NCI-H510A treated with DMSO at 0.1 percent for 48 hours (cell line): ENCODE measurements around the gene YTHDC2.
"Not testable (repeated sequence)": the region's sequence is repeated elsewhere in the genome, so short reads cannot be mapped to it uniquely, and the experiment has no call there.

Experiments
- DNase-seq: peaks from one replicate; lab custom pipeline; 2025; lab: John Stamatoyannopoulos, UW

Gene YTHDC2

DNA sequence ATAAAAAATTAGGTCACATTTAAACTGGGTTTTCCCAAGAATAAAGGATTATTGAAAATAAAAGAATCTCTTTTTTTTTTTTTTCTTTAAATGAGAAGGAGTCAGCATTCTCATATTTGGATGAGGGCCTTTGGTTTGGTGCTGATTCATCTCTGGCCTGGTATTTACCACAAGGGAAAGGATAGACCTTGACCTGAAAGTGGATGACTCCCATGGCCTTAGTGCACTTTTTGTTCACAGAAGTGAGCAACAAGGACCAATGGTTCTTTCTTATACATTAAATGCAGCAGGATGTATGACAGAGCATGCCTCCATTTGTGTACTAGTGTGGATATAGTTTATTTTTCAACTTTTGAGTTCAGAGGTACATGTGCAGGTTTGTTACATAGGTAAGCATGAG, 6.9 kb downstream of the YTHDC2 start:
- no peak for DNase-seq

DNA sequence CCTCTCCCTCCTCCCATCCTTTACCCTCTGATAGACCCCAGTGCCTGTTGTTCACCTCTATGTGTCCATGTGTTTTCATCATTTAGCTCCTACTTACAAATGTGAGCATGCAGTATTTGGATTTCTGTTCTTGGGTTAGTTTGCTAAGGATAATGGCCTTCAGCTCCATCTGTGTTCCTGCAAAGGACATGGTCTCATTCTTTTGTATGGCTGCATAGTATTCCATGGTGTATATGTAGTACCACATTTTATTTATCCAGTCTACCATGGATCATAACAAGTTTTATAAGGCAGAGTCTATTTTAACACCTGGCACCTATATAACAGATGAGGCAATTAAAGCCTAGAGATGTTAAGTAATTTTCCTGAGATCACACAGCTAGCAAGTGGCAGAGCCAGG, 7.4 kb downstream of the YTHDC2 start:
- no peak for DNase-seq

DNA sequence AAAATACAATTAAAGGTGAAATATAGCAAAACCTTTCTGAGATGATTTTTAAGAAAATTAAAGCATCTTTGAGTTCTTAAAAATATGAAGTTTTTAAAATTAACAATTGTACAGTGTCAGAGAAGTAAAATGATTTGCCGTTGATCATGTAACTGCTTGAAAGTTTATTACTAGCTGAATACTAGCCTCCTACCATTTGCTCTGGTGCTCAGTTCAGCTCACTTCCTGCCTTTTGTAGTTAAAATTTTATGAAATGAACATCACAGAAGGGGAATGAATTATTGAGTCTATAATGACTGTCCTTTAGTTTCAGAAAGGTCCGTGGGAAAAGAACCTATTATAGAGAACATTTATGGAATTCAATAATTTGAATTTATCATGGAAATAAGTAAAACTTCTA, 9.7 kb downstream of the YTHDC2 start:
- no peak for DNase-seq

DNA sequence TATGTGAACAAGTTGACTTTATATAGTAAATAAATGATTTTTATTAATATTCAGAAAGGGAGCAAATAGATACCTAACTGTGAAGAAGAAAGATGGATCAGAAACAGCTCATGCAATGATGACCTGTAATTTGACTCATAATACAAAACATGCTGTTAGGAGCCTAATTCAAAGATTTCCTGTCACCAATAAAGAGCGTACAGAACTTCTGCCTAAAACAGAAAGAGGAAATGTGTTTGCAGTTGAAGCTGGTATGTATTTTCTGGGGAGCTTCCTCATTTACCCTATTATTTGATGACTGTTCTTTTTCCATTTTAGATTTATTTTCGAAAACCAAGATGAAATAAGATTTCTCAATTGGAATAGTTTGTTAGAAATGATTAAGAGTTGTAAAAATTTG, 11.4 kb downstream of the YTHDC2 start:
- no peak for DNase-seq

DNA sequence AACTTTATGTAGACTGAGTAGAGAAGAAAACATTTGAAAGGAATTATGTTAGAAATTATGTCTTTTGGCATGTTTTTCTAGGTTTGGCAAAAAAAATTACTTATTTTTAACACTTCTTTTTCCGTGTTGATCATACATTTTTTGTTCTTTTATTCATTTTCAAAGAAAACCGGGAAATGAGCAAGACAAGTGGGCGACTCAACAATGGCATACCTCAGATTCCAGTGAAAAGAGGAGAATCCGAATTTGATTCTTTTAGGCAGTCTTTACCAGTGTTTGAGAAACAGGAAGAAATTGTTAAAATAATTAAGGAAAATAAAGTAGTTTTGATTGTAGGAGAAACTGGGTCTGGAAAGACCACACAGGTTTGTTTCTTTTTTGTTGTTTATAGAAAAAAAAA, 12.9 kb downstream of the YTHDC2 start:
- DNase-seq: no peak

DNA sequence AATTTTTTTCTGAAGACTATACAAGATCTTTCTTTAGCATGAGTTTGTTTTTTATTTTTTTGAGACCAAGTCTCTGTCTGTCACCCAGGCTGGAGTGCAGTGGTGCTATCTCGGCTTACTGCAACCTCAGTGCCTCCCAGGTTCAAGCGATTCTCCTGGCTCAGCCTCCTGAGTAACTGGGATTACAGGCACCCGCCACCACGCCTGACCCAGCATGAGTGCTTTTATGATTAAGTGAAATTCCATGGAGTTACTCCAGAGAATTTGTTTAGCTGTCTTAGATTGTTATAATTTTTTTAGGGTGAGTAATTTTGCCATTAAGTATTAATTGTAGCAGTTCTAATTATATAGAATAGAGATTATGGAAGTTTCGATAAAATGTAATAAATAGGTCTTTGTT, 14.3 kb downstream of the YTHDC2 start:
- DNase-seq: no peak

DNA sequence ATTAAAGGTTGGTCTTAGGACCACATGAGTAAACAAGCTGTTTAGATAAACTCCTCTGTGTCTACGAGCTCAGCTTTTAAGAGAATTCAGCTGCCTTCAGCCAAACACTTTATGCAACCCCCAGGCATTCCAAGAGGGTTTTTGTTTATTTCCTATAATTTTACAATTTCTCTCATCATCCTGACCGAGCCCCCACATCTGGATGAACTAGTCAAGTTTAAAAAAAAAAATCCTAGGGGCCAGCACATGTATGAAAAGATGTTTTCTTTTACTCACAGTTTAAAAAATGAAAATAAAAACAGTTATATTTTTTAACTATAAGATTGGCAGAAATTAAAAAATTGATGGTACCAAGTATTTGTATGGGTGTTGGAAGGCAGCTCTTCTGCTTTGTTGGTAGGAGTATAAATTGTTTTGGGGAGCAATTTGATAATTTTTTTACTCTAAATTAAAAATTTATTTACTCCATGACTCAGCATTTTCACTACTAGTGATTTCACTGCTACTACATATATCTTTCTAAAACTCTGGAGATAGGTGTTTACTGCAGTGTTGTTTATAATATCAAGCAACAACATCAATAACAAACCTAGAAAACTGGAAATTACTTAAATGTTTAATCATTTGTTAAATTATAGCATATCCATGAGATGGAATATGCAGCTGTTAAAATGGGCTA, 18.1 kb downstream of the YTHDC2 start:
- no peak for DNase-seq

DNA sequence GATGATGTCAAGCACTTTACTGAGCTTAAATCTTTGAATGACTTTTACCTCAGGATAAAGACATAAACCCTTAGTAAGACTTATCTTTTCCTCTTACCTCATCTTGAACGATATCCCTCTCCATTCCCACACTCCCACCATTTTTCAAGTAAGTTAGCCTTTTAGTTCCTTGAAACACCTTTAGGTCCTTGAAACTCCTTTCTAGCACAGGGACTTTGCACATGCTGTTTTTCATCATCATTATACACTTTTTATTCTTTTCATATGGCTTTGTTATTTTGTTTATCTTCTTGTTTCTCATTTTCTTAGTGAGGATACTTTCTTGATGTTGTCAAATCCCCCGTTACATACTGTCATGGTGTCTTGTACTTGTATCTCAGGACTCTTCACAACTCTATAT, 24.8 kb downstream of the YTHDC2 start:
- DNase-seq: no peak

DNA sequence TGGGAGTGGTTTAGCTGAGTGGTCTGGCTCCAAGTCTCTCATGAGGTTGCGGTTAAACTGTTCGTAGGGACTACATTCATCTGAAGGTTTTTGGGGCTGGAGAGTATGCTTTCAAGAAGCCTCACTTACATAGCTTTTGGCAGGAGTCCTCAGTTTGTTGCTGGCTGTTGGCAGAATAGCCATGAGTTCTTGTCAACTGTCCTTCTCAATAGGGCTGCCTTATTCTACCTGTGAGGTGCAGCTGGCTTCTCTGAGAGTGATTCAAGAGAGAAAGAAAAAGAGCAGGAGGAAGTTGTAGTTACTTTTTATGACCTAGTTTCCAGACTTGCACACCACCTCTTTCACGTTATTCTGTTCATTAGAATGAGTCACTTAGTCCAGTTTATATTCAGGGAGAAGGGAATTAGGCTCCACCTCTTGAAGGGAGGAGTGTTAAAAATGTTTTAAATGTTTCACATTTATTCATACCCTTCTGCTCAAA, 33.2 kb downstream of the YTHDC2 start:
- DNase-seq: no peak

DNA sequence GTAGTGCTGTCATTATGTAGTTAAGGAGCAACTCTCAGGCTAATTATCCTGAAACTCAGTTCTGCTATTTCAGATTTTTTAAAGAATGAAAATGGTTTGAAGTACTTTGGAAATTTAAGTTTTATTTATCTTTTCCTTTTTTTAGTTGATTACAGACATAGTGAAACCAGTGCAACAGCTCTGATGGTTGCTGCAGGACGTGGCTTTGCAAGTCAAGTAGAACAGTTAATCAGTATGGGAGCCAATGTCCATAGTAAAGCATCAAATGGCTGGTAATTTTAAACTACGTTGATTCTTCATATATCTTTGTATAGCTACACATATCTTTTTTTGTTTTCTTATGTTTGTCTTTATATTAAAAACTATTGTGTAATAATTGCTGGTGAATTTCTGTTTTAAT, 34.9 kb downstream of the YTHDC2 start:
- DNase-seq: no peak

DNA sequence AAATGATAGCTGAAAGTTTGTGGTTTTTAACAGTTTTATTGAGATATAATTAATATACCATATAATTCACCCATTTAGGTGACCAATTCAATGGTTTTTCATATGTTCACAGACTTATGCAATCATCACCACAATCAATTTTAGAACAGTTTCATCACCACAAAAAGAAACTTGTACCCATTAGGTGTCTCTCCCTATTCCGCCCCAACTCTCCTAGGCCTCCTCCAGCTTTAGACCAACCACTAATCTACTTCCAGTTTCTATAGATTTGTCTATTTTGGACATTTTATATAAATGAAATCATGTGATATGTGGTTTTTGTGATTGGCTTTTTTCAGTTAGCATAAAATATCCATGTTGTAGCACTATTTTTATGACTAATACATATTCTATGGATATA, 38.6 kb downstream of the YTHDC2 start:
- no peak for DNase-seq

DNA sequence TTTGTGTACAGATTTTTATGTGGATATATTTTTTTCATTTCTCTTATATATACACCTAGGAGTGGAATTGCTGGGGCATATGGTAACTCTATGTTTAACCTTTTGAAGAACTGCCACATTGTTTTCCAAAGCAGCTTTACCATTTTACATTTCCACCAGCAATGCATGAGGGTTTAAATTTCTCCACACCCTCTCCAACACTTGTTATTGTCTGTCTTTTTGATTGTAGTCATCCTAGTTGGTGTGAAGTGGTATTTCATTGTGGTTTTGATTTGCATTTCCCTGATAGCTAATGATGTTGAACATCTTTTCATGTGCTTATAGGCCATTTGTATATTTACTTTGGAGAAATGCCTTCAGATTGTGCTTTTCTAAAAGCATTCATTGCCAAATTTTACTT, 39.1 kb downstream of the YTHDC2 start:
- DNase-seq: no peak

DNA sequence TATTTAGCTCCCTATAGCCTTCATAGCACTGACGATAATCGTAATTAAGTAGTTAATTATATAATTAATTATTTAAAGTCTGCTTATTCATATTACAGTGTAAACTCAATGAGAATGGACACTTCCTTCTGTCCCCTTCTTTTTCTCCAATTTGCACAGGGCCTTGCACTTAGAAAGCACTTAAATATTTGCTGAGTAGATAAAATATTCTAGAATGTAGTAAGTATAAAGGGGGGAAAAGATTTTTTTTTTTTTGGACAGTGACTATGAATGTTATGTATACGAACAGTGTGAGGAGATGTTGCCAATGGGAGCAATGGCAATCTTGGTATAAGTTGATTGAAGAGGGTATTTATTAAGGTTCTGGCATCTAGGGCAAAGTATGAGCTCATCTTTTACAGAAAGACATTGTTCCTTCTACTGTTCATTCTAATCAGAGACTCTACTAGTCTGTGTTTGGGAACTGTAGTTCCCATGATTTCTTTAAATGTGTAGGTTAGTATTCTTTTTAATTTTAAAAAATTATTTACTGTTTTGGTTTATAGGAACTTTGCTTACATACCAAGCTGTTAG, 49.4 kb downstream of the YTHDC2 start:
- no peak for DNase-seq

DNA sequence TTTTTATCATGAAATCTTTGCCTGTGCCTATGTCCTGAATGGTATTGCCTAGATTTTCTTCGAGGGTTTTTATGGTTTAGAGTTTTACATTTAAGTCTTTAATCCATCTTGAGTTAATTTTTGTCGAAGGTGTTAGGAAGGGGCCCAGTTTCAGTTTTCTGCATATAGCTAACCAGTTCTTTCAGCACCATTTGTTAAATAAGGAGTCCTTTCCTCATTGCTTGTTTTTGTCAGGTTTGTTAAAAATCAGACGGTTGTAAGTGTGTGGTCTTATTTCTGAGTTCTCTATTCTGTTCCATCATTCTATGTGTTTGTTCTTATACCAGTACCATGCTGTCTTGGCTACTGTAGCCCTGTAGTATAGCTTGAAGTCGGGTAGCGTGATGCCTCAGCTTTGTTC, 55.9 kb downstream of the YTHDC2 start:
- DNase-seq: no peak

DNA sequence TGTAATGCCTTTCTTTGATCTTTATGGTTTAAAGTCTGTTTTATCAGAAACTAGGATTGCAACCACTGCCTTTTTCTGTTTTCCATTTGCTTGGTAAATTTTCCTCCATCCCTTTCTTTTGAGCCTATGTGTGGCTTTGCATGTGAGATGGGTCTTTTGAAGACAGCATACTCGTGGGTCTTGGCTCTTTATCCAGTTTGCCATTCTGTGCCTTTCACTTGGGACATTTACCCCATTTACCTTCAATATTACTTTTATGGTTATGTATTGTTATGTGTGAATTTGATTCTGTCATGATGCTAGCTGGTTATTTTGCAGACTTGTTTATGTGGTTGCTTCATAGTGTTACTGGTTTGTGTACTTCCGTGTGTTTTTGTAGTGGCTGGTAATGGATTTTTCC, 59.2 kb downstream of the YTHDC2 start:
- DNase-seq: no peak

DNA sequence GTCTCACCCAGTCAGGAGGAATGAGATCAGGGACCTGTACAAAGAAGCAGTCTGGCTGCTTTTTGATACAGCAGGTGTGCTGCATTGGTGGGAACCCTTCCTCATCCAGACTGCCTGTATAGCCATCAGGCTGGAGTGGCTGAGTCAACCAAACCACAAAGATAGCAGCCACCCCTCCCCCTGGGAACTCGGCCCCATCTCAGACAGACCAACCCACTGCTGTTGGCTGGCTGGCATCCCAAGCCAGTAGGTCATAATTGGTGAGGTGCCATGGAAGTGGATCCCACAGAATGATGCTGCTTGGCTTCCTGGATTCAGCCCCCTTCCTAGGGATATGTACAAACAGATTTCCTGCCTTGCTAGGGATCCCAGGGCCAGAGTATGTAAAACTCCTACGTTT, 60.9 kb downstream of the YTHDC2 start:
- DNase-seq: no peak

DNA sequence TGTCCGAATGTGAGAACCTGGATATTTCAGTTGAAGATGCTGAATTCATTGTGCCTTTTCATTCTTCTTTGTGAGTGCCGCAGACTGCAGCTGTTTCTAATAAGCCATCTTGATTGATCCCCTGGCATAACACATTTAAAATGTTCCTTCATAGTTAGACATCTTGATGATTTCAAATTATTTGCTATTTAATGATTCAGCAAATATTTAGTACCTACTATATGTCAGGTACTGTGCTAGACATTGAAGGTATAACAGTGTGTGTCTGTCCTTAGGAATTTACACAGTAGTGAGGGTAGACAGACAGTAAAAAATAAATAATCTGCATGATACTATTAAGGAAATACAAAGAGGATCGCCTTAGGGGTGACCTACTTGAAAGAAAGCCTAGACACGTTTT, 61.6 kb downstream of the YTHDC2 start:
- no peak for DNase-seq

DNA sequence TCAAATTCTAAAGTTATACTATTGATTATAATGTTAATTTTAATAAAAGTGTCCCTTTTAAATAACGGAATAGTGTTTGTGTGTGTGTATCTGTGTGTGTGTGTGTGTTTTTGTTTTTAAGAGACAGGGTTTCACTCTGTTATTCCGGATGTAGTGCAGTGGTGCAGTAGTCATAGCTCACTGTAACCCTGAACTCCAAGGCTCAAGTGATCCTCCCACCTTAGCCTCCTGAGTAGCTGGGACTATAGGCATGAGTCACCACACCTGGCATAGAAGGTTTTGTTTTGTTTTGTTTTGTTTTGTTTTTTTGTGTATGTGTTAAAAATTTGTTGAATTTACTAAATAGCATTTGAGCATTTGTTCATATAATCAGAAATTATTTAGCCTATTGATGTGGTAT, 64.6 kb downstream of the YTHDC2 start:
- DNase-seq: no peak

DNA sequence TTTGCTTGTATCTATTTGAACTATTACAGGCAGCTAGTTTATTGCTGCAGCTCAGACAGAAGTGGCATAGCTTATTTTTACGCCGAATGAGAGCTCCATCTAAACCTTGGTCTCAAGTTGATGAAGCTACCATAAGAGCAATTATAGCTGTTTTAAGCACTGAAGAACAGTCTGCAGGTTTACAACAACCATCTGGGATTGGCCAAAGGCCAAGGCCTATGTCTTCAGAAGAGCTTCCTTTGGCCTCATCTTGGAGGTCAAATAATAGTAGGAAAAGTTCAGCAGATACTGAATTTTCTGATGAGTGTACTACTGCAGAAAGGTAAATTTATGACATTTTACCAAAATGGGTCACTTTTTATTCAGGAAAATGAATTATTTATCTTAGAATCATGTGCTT, 67.9 kb downstream of the YTHDC2 start:
- DNase-seq: no peak

DNA sequence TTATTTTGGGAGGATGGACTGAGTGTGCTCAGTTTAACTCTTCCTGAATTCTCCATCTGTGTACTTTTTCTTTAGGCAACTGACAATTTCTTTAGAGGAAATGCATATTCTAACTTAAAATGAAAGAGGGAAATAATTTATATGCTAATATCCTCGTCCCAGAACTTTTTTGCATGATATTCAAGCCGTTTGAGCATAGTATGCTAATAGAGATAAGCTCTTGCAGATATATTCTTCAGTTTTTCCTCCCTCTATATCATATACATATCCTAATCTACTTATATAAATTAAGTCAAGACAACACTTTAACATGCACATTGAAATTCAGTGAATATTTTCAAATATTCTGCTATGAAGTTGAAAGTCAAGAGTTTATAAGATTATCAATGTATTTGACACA, 84.7 kb downstream of the YTHDC2 start:
- DNase-seq: no peak

DNA sequence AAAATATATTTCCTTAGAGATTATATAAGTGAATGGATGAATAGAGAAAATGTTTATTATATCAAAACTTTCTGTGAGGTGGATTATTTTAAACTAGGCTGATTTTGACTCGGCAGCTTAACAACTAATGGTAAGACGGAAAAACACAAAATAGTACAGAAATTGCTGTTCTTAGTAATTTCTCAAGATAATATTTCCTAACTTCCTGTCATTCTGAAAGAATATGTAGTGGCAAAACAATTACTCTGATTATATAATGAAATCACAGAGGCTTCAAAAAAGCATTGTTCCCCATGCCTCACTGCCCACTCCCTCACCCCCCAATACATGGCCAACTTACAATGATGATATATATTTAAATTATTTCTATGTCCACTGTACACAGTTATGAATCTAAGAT, 85.4 kb downstream of the YTHDC2 start:
- no peak for DNase-seq

DNA sequence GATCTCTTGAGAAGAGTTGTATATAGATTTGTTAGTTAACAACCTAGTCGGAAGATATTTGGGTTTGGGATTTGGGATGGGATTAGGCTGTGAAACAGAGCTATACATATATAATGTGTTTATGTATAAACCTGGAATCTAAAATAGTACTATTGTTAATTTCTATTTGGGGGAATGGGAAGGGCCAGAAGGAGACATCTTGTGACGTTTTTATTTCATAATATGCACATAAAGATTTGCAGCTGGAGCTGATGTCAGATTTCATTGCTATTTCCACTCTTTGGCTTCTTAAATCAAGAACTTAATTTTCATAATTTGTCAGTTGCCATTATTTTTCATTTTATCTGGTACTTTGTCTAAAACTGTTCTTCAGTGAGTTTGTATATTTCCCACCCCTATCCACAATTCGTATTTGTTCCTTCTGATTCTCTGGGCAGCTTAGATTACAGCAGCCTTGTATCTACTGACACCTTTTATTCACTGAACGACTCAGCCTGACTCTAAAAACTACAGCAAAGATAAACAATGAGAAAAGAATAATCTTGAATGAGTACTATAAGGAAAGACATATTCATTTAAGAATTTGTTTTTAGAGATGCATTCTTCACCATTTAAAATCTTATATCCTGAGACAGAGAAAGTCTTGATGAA, 86.9 kb downstream of the YTHDC2 start:
- no peak for DNase-seq

DNA sequence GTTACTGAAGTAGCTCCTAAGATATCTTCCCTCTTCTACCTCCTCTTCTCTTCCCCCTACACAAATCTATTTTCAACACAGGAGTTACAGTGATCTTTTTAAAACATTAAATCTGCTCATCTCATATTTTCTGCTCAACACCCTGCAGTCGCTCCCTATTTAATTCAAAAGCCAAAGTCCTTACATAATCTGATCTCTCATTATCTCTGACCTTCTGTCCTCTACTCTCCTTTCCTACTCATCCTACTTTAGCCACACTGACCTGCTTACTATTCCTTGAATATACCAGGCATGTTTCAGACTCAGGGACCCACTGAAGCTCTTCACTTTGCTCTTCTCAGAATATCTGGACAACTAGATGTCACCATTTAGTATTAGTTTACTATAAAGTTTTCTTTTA, 87.9 kb downstream of the YTHDC2 start:
- DNase-seq: no peak

DNA sequence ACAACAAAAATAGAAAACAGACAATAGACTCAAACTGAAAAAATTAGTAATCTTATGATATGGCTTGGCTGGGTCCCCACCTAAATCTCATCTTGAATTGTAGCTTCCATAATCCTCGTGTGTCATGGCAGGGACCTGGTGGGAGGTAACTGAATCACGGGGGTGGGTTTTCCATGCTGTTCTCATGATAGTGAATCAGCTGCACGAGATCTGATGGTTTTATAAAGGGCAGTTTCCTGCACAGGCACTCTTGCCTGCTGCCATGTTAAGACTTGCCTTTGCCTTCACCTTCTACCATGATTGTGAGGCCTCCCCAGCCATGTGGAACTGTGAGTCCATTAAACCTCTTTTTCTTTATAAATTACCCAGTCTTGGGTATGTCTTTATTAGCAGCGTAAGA, 89.8 kb downstream of the YTHDC2 start:
- not testable (repeated sequence) for DNase-seq
